Common myeloid progenitor, CD34-positive (primary cell): ENCODE data around the gene HSPB1.

Experiments
- CTCF ChIA-PET: fragments of 350-600 bp; sonication (Branson Sonifier 250); formaldehyde crosslinking; loops from one replicate; lab custom pipeline; 2021; ENCODE audit warnings: antibody characterized with exemption; lab: Charles Lee
- POLR2A ChIA-PET: fragments of 350-600 bp; sonication (Branson Sonifier 250); formaldehyde crosslinking; loops from one replicate; lab custom pipeline; 2021; ENCODE audit warnings: antibody characterized with exemption; lab: Charles Lee
- DNase-seq, 3 donors: peaks; one replicate each; pipeline versions ENCODE4 v3.0.0 to v3.0.0-alpha.2; 2013
- H3K27ac ChIP-seq, 2 experiments: 1 replicate in 1 of 2; 2 replicates in 1 of 2; pipeline ENCODE4 v1.7.0; 2013; ENCODE audit warnings: inconsistent platforms in 2 of 2, low read length in 2 of 2, mild to moderate bottlenecking in 2 of 2, low read depth in 1 of 2, moderate library complexity in 1 of 2; ENCODE audit not compliant: severe bottlenecking in 2 of 2, insufficient read depth in 1 of 2, poor library complexity in 1 of 2
- H3K27me3 ChIP-seq, 5 experiments: replicated peaks in 2 of 5; 1 replicate in 3 of 5; 2 replicates in 2 of 5; pipeline versions ENCODE4 v1.6.1 to v1.7.0; 2013; ENCODE audit warnings: low read length in 4 of 5, mild to moderate bottlenecking in 2 of 5, moderate library complexity in 2 of 5, inconsistent platforms in 1 of 5; ENCODE audit not compliant: insufficient read depth in 5 of 5, control insufficient read depth in 4 of 5
- H3K36me3 ChIP-seq, 4 experiments: 1 replicate in 2 of 4; 2 replicates in 2 of 4; pipeline versions ENCODE4 v1.6.1 to v1.7.0; 2013; ENCODE audit warnings: low read length in 3 of 4, control low read depth in 1 of 4, mild to moderate bottlenecking in 1 of 4; ENCODE audit not compliant: control insufficient read depth in 4 of 4, insufficient read depth in 4 of 4
- H3K4me1 ChIP-seq, 4 experiments: 1 replicate in 3 of 4; 2 replicates in 1 of 4; pipeline versions ENCODE4 v1.6.1 to v1.7.1; 2013; ENCODE audit warnings: low read length in 3 of 4, mild to moderate bottlenecking in 3 of 4, control low read depth in 1 of 4, inconsistent platforms in 1 of 4, moderate library complexity in 1 of 4; ENCODE audit not compliant: control insufficient read depth in 4 of 4, insufficient read depth in 4 of 4; ENCODE audit errors: control extremely low read depth in 1 of 4
- H3K4me3 ChIP-seq, 7 experiments: 1 replicate in 4 of 7; 2 replicates in 3 of 7; pipeline versions ENCODE4 v1.5.1 to v1.7.0; 2013; ENCODE audit warnings: mild to moderate bottlenecking in 7 of 7, low read length in 6 of 7, moderate library complexity in 6 of 7, inconsistent platforms in 2 of 7, low read depth in 2 of 7, control low read depth in 1 of 7; ENCODE audit not compliant: insufficient read depth in 4 of 7, control insufficient read depth in 1 of 7; ENCODE audit errors: extremely low read depth in 1 of 7
- H3K9me3 ChIP-seq, 5 experiments: 1 replicate in 4 of 5; 2 replicates in 1 of 5; pipeline versions ENCODE4 v1.6.1 to v1.7.1; 2013; ENCODE audit warnings: low read length in 4 of 5, mild to moderate bottlenecking in 2 of 5, inconsistent platforms in 1 of 5, low read depth in 1 of 5, moderate library complexity in 1 of 5; ENCODE audit not compliant: control insufficient read depth in 4 of 5, insufficient read depth in 2 of 5; ENCODE audit errors: control extremely low read depth in 1 of 5
- WGBS: methylation state at CpG from one replicate; pipeline ENCODE4 v1.1.5; 2013; ENCODE audit not compliant: insufficient coverage; 5-methylcytosine and 5-hydroxymethylcytosine counted together

The HSPB1 gene

DNA sequence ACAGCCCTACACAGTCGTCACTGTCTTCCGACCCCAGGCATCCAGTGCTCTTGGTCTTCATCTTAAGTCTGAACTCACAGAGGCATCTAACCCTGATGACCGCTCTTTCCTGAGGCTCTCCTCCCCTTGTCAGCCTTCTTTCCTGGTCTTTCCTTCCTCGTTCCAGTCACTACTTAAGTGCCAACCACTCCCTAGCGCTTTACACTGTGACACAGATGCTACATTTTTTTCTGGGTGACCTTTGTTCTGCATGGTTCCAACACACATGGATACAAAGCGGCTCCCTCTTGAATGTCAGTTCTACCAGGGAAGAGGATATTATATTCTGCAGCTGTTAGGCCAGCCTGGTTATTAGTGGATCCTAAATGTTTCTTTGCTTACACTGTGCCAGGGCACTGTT lies 43.6 kb downstream of the HSPB1 start:
- peak overlapping the region in 1 of 2 experiments; percentile 51 for H3K27ac ChIP-seq
- CTCF ChIA-PET = no interaction called here
- H3K27me3 ChIP-seq = no peaks in the 10 kb centered on the region
- POLR2A ChIA-PET = interaction anchor here (1.2 kb wide), 1 partner anchor 19 kb away, joined by 8 read pairs; no protein-coding TSS in a partner anchor
- DNase-seq = no peak
- no peak overlapping the region for H3K4me3 ChIP-seq
- 96% methylated on average over 6 of the region's 6 CpGs for WGBS
- peaks cover 10 to 85% (median 65%) of the 10 kb centered on the region in 4 experiments for H3K36me3 ChIP-seq
- H3K4me1 ChIP-seq = peaks cover 1 to 15% (median 10%) of the 10 kb centered on the region in 4 experiments
- H3K9me3 ChIP-seq = no peaks in the 10 kb centered on the region

DNA sequence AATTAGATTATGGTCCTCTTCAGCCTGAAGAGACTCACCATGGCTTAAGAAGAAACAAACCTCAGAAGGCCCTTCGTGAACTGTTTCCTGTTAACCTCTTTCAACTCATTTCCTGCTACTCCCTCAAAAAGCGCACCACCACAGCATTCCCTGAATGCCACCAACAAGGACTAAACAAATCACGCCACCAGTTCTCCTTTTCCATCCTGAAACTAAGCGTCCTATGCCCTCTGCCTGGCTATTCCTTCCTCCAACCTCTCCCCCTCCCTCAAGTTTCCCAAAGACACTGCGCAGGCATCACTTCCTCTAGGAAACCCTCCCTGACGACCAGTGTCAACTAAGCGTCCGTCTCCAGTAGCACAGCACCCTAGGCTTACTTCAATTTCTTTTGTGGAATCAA lies 44.3 kb downstream of the HSPB1 start:
- no peaks in the 10 kb centered on the region for H3K27me3 ChIP-seq
- H3K9me3 ChIP-seq = no peaks in the 10 kb centered on the region
- ChIA-PET POLR2A (no interaction called here), CTCF (no interaction called here)
- H3K4me1 ChIP-seq = peaks cover 1 to 9% (median 7%) of the 10 kb centered on the region in 4 experiments
- no peak for DNase-seq
- H3K4me3 ChIP-seq = no peak overlapping the region
- 43% methylated on average over 5 of the region's 8 CpGs for WGBS
- H3K36me3 ChIP-seq = peaks cover 10 to 84% (median 65%) of the 10 kb centered on the region in 4 experiments
- H3K27ac ChIP-seq = peak overlapping the region in 1 of 2 experiments; percentile 51

- 86% methylated on average over 3 of the region's 5 CpGs for WGBS
- Histone ChIP-seq H3K9me3 (no peaks in the 10 kb centered on the region), H3K36me3 (peaks cover 10 to 82% (median 58%) of the 10 kb centered on the region in 4 experiments), H3K4me3 (no peak overlapping the region), H3K4me1 (peaks cover 0 to 7% (median 3%) of the 10 kb centered on the region in 4 experiments), H3K27ac (no peak overlapping the region), H3K27me3 (no peaks in the 10 kb centered on the region)
- ChIA-PET CTCF (interaction anchor here (0.7 to 2.3 kb wide), 4 partner anchors 10 to 28 kb away, joined by 3 to 7 read pairs (median 3); no protein-coding TSS in a partner anchor), POLR2A (no interaction called here)
- DNase-seq = no peak
Observed at GRCh38 chr7:76347710-76348109, 45.2 kb downstream of the HSPB1 start.

- H3K27ac ChIP-seq = no peak overlapping the region
- H3K9me3 ChIP-seq = no peaks in the 10 kb centered on the region
- DNase-seq = no peak
- 100% methylated on average over 3 of the region's 8 CpGs for WGBS
- ChIA-PET POLR2A (no interaction called here), CTCF (interaction anchor here (0.9 to 4.3 kb wide), 4 partner anchors 8 to 29 kb away, joined by 3 to 20 read pairs (median 5); no protein-coding TSS in a partner anchor)
- no peak overlapping the region for H3K4me3 ChIP-seq
- H3K4me1 ChIP-seq = peaks cover 0 to 7% (median 3%) of the 10 kb centered on the region in 4 experiments
- no peaks in the 10 kb centered on the region for H3K27me3 ChIP-seq
- peaks cover 5 to 71% (median 48%) of the 10 kb centered on the region in 4 experiments for H3K36me3 ChIP-seq
Observed at GRCh38 chr7:76349313-76349885, 46.9 kb downstream of the HSPB1 start.

GRCh38 chr7:76351372-76351771 lies 48.9 kb downstream of the HSPB1 start:
- Histone ChIP-seq H3K9me3 (no peaks in the 10 kb centered on the region), H3K27me3 (no peaks in the 10 kb centered on the region), H3K4me1 (peaks cover 0 to 11% (median 8%) of the 10 kb centered on the region in 4 experiments), H3K27ac (no peak overlapping the region), H3K36me3 (peaks cover 5 to 72% (median 43%) of the 10 kb centered on the region in 4 experiments), H3K4me3 (no peak overlapping the region)
- ChIA-PET POLR2A (no interaction called here), CTCF (interaction anchor here (0.7 to 4.3 kb wide), 6 partner anchors 8 to 175 kb away, joined by 3 to 20 read pairs (median 4); no protein-coding TSS in a partner anchor)
- WGBS = 94% methylated on average over 5 of the region's 7 CpGs
- DNase-seq = no peak

DNA sequence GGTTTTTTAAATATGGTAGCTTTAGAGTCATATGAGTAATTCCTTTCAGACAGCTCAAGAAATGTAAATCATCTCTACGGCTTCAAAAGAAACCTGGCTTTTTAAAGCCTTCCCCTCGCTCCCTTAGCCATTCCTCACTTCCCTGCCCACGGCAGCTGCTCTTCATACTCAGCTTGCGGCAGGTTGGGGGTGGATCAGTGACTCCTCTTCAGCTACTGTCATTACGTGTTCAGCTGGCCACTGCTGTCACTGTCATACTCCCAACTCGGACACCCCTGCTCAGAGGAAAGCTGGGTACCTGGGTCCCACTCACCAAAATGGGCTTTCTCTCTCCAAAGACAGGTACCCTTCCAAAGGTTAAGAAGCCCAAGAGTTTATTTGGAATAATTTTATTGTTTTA lies 49.7 kb downstream of the HSPB1 start:
- no peaks in the 10 kb centered on the region for H3K27me3 ChIP-seq
- H3K4me3 ChIP-seq = no peak overlapping the region
- no peak for DNase-seq
- H3K4me1 ChIP-seq = peaks cover 5 to 13% (median 11%) of the 10 kb centered on the region in 4 experiments
- H3K9me3 ChIP-seq = no peaks in the 10 kb centered on the region
- no peak overlapping the region for H3K27ac ChIP-seq
- WGBS = 100% methylated on average over 6 of the region's 6 CpGs
- H3K36me3 ChIP-seq = peaks cover 3 to 71% (median 37%) of the 10 kb centered on the region in 4 experiments
- ChIA-PET POLR2A (interaction anchor here (0.7 kb wide), 1 partner anchor 13 kb away, joined by 3 read pairs; no protein-coding TSS in a partner anchor), CTCF (interaction anchor here (0.7 to 4.3 kb wide), 7 partner anchors 11 to 175 kb away, joined by 3 to 20 read pairs (median 5); no protein-coding TSS in a partner anchor)

GRCh38 chr7:76353744-76354143 lies 51.3 kb downstream of the HSPB1 start:
- DNase-seq = no peak
- no peaks in the 10 kb centered on the region for H3K27me3 ChIP-seq
- peaks cover 3 to 60% (median 30%) of the 10 kb centered on the region in 4 experiments for H3K36me3 ChIP-seq
- H3K4me1 ChIP-seq = peaks cover 9 to 18% (median 15%) of the 10 kb centered on the region in 4 experiments
- CTCF ChIA-PET = interaction anchor here (1.0 to 2.1 kb wide), 4 partner anchors 10 to 26 kb away, joined by 3 to 10 read pairs (median 6); no protein-coding TSS in a partner anchor
- no peak overlapping the region for H3K4me3 ChIP-seq
- no peak overlapping the region for H3K27ac ChIP-seq
- 96% methylated on average over 3 of the region's 5 CpGs for WGBS
- POLR2A ChIA-PET = interaction anchor here (0.7 kb wide), 1 partner anchor 795 kb away, joined by 3 read pairs; no protein-coding TSS in a partner anchor
- H3K9me3 ChIP-seq = no peaks in the 10 kb centered on the region
